ENCODE data around the gene ETHE1. TPM values are rescaled to one million over a fixed set of nuclear protein-coding genes. Genes with fewer than 3 reads are reported as not detected.

ETHE1 gene
- polyA plus RNA-seq: 40.9 and 58.0 TPM in 2 replicates
- polyA minus RNA-seq: 15.6 and 17.5 TPM in 2 replicates

- Histone ChIP-seq H3K4me2 (ENCODE audit: low read length) (peak within 1 kb of the TSS; percentile 72), H3K36me3 (ENCODE audit: insufficient read depth, low read length) (no peaks in the 10 kb centered on the region), H3F3A (ENCODE audit: insufficient read depth, low read length, poor library complexity, severe bottlenecking) (no peaks in the 10 kb centered on the region), H3K9ac (ENCODE audit: low read length) (peak within 1 kb of the TSS; percentile 65), H3K79me2 (replicated peaks; ENCODE audit: insufficient read depth, low read length) (no peaks in the 10 kb centered on the region), H3K4me3 (ENCODE audit: low read length) (peak within 1 kb of the TSS; percentile 85), H2AFZ (ENCODE audit: low read depth, low read length) (peak within 1 kb of the TSS; percentile 52), H3K9me2 (ENCODE audit: insufficient read depth, low read length) (no peaks in the 10 kb centered on the region), H4K20me1 (ENCODE audit: insufficient read depth) (no peaks in the 10 kb centered on the region), H3K27me3 (ENCODE audit: insufficient read depth, low read depth, low read length) (no peaks in the 10 kb centered on the region), H3K27ac (ENCODE audit: low read length) (no peak within 1 kb of the TSS), H3K9me3 (ENCODE audit: low read length) (no peaks in the 10 kb centered on the region)
- no peak for TF ChIP-seq CTCF (IDR thresholded peaks at IDR 0.05; ENCODE audit: poor library complexity, severe bottlenecking)
- peak; percentile 17 for TF ChIP-seq REST (IDR thresholded peaks at IDR 0.05; ENCODE audit: borderline replicate concordance)
- TF ChIP-seq EP300 (conservative IDR thresholded peaks at IDR 0.05; ENCODE audit: poor library complexity, severe bottlenecking): no peak
- no peak for TF ChIP-seq TAF1 (IDR thresholded peaks at IDR 0.05; ENCODE audit: low read depth)
- TF ChIP-seq MXI1 (conservative IDR thresholded peaks at IDR 0.05; ENCODE audit: poor library complexity, severe bottlenecking): no peak
- TF ChIP-seq EZH2 (IDR thresholded peaks at IDR 0.05; ENCODE audit: borderline replicate concordance, insufficient read depth, low read length, poor library complexity, severe bottlenecking): no peak
- no peak for TF ChIP-seq RAD21 (conservative IDR thresholded peaks at IDR 0.05)
- TF ChIP-seq POLR2AphosphoS5 (IDR thresholded peaks at IDR 0.05): peak; percentile 43
These were observed at the start of gene ETHE1 for GRCh38 chr19:43526884-43527859. Gene ETHE1 (minus strand): TSS chr19:43527201. CDS start chr19:43527177, 24 bp downstream.

- H3K36me3 ChIP-seq (ENCODE audit: insufficient read depth, low read length): no peaks in the 10 kb centered on the region
- H3K9me3 ChIP-seq (ENCODE audit: low read length): no peaks in the 10 kb centered on the region
- no peaks in the 10 kb centered on the region for H4K20me1 ChIP-seq (ENCODE audit: insufficient read depth)
- H2AFZ ChIP-seq (ENCODE audit: low read depth, low read length): peak overlapping the region; percentile 52
- peaks cover 15% of the 10 kb centered on the region for H3K79me2 ChIP-seq (replicated peaks; ENCODE audit: insufficient read depth, low read length)
- peak overlapping the region; percentile 99 for H3K4me3 ChIP-seq (ENCODE audit: low read length)
- peak overlapping the region; percentile 94 for H3K27ac ChIP-seq (ENCODE audit: low read length)
- H3K9ac ChIP-seq (ENCODE audit: low read length): peak overlapping the region; percentile 66
- no peak overlapping the region for H3K4me2 ChIP-seq (ENCODE audit: low read length)
- no peaks in the 10 kb centered on the region for H3K9me2 ChIP-seq (ENCODE audit: insufficient read depth, low read length)
- H3K27me3 ChIP-seq (ENCODE audit: insufficient read depth, low read depth, low read length): no peaks in the 10 kb centered on the region
- H3F3A ChIP-seq (ENCODE audit: insufficient read depth, low read length, poor library complexity, severe bottlenecking): no peaks in the 10 kb centered on the region
- TF ChIP-seq SMC3 (conservative IDR thresholded peaks at IDR 0.05; ENCODE audit: poor library complexity) (no peak), RAD21 (conservative IDR thresholded peaks at IDR 0.05) (no peak), TAF1 (IDR thresholded peaks at IDR 0.05; ENCODE audit: low read depth) (no peak), CTCF (IDR thresholded peaks at IDR 0.05; ENCODE audit: poor library complexity, severe bottlenecking) (no peak), EP300 (conservative IDR thresholded peaks at IDR 0.05; ENCODE audit: poor library complexity, severe bottlenecking) (no peak), EZH2 (IDR thresholded peaks at IDR 0.05; ENCODE audit: borderline replicate concordance, insufficient read depth, low read length, poor library complexity, severe bottlenecking) (no peak), POLR2AphosphoS5 (IDR thresholded peaks at IDR 0.05) (no peak), REST (IDR thresholded peaks at IDR 0.05; ENCODE audit: borderline replicate concordance) (no peak), MXI1 (conservative IDR thresholded peaks at IDR 0.05; ENCODE audit: poor library complexity, severe bottlenecking) (no peak)
These were observed 49.2 kb upstream of the ETHE1 start for GRCh38 chr19:43575955-43576878.
